ENCODE results near the gene TESK2.

- TF ChIP-seq CTCF (conservative IDR thresholded peaks at IDR 0.05; ENCODE audit: low read length): no peak
- TF ChIP-seq EZH2phosphoT487 (IDR thresholded peaks at IDR 0.05; ENCODE audit: borderline replicate concordance, low read depth, low read length): no peak
Measured at GRCh38 chr1:45407629-45408287, 83.2 kb downstream of the TESK2 start.

All from OCI-LY7 (cell line).